Measurements from ENCODE around the gene ZNF79.

The ZNF79 gene

DNA sequence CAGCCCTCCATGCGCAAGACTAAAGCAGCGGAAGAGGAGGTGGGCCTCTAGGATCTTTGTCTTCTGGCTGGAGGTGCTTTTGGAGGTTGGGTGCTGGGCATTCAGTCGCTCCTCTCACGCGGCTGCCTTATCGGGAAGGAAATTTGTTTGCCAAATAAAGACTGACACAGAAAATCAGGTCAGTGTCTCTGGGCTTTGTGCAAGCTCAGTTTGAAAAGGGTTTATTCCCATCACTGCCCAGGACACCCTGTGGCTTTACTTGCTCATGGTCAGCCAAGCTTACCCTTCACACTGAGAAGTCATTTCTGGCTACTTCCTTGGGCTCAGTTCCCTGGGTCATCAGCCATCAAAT, 16.7 kb upstream of the ZNF79 start:
- no peaks in the 10 kb centered on the region for H3K36me3 ChIP-seq (ENCODE audit: low read length)
- no peaks in the 10 kb centered on the region for H3K79me2 ChIP-seq (ENCODE audit: insufficient read depth, low read length)
- no peak overlapping the region for H2AFZ ChIP-seq (ENCODE audit: low read depth, low read length, severe bottlenecking)
- TF ChIP-seq, protein P1, sequence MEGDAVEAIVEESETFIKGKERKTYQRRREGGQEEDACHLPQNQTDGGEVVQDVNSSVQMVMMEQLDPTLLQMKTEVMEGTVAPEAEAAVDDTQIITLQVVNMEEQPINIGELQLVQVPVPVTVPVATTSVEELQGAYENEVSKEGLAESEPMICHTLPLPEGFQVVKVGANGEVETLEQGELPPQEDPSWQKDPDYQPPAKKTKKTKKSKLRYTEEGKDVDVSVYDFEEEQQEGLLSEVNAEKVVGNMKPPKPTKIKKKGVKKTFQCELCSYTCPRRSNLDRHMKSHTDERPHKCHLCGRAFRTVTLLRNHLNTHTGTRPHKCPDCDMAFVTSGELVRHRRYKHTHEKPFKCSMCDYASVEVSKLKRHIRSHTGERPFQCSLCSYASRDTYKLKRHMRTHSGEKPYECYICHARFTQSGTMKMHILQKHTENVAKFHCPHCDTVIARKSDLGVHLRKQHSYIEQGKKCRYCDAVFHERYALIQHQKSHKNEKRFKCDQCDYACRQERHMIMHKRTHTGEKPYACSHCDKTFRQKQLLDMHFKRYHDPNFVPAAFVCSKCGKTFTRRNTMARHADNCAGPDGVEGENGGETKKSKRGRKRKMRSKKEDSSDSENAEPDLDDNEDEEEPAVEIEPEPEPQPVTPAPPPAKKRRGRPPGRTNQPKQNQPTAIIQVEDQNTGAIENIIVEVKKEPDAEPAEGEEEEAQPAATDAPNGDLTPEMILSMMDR (IDR thresholded peaks at IDR 0.05; ENCODE audit: insufficient read depth, low read length, poor library complexity, severe bottlenecking) = no peak
- TF ChIP-seq EZH2phosphoT487 (conservative IDR thresholded peaks at IDR 0.05; ENCODE audit: low read length) = no peak
- no peaks in the 10 kb centered on the region for H3K27me3 ChIP-seq (ENCODE audit: low read length)
- no peaks in the 10 kb centered on the region for H3K9me3 ChIP-seq (ENCODE audit: insufficient read depth, low read length)
- H4K20me1 ChIP-seq (ENCODE audit: low read depth, low read length) = no peaks in the 10 kb centered on the region
- H3K4me3 ChIP-seq (ENCODE audit: insufficient read depth, low read length, poor library complexity, severe bottlenecking) = no peak overlapping the region
- H3K4me2 ChIP-seq (ENCODE audit: low read depth, low read length, poor library complexity, severe bottlenecking) = no peak overlapping the region
- H3F3A ChIP-seq (ENCODE audit: insufficient read depth) = no peaks in the 10 kb centered on the region
- no peak overlapping the region for H3K9ac ChIP-seq (ENCODE audit: low read length)
- H3K9me2 ChIP-seq (replicated peaks; ENCODE audit: insufficient read depth, low read length) = no peaks in the 10 kb centered on the region
- no peak overlapping the region for H3K27ac ChIP-seq (ENCODE audit: low read depth, low read length)

DNA sequence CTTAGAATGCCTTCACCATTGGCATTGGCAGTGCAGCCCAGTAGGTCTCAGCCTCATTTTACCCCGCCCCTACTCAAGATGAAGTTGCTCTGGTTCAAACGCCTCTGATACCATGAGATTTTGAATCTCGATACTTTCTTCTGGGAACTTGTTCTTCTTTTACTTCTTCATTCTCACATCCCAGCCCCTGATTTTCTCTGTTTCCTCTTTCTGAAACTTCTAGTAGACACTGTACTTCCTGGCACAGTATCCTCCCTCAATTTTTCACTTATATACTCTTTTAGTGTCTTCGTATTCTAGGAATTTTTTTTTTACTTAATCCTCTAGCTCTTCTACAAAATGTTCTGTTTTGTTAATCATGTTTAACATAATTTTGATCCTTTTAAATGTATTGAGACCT, 13.1 kb upstream of the ZNF79 start:
- no peak overlapping the region for H3K9ac ChIP-seq (ENCODE audit: low read length)
- no peak overlapping the region for H3K4me2 ChIP-seq (ENCODE audit: low read depth, low read length, poor library complexity, severe bottlenecking)
- TF ChIP-seq, protein P1 (IDR thresholded peaks at IDR 0.05; ENCODE audit: insufficient read depth, low read length, poor library complexity, severe bottlenecking) = no peak
- TF ChIP-seq EZH2phosphoT487 (conservative IDR thresholded peaks at IDR 0.05; ENCODE audit: low read length) = no peak
- no peaks in the 10 kb centered on the region for H3K36me3 ChIP-seq (ENCODE audit: low read length)
- no peaks in the 10 kb centered on the region for H4K20me1 ChIP-seq (ENCODE audit: low read depth, low read length)
- no peaks in the 10 kb centered on the region for H3K9me2 ChIP-seq (replicated peaks; ENCODE audit: insufficient read depth, low read length)
- H3K27ac ChIP-seq (ENCODE audit: low read depth, low read length) = no peak overlapping the region
- no peaks in the 10 kb centered on the region for H3K27me3 ChIP-seq (ENCODE audit: low read length)
- no peak overlapping the region for H3K4me3 ChIP-seq (ENCODE audit: insufficient read depth, low read length, poor library complexity, severe bottlenecking)
- no peaks in the 10 kb centered on the region for H3F3A ChIP-seq (ENCODE audit: insufficient read depth)
- H3K79me2 ChIP-seq (ENCODE audit: insufficient read depth, low read length) = no peaks in the 10 kb centered on the region
- no peak overlapping the region for H2AFZ ChIP-seq (ENCODE audit: low read depth, low read length, severe bottlenecking)
- H3K9me3 ChIP-seq (ENCODE audit: insufficient read depth, low read length) = no peaks in the 10 kb centered on the region

GRCh38 chr9:127415141-127415540, 9.0 kb upstream of the ZNF79 start:
- no peak for TF ChIP-seq EZH2phosphoT487 (conservative IDR thresholded peaks at IDR 0.05; ENCODE audit: low read length)
- TF ChIP-seq, protein P1 (IDR thresholded peaks at IDR 0.05; ENCODE audit: insufficient read depth, low read length, poor library complexity, severe bottlenecking) = no peak
- Histone ChIP-seq H3K9me3 (ENCODE audit: insufficient read depth, low read length) (no peaks in the 10 kb centered on the region), H3K36me3 (ENCODE audit: low read length) (no peaks in the 10 kb centered on the region), H3K27me3 (ENCODE audit: low read length) (no peaks in the 10 kb centered on the region), H4K20me1 (ENCODE audit: low read depth, low read length) (no peaks in the 10 kb centered on the region), H3K4me2 (ENCODE audit: low read depth, low read length, poor library complexity, severe bottlenecking) (no peak overlapping the region), H3K4me3 (ENCODE audit: insufficient read depth, low read length, poor library complexity, severe bottlenecking) (no peak overlapping the region), H3F3A (ENCODE audit: insufficient read depth) (no peaks in the 10 kb centered on the region), H3K9ac (ENCODE audit: low read length) (no peak overlapping the region), H2AFZ (ENCODE audit: low read depth, low read length, severe bottlenecking) (no peak overlapping the region), H3K9me2 (replicated peaks; ENCODE audit: insufficient read depth, low read length) (no peaks in the 10 kb centered on the region), H3K79me2 (ENCODE audit: insufficient read depth, low read length) (no peaks in the 10 kb centered on the region), H3K27ac (ENCODE audit: low read depth, low read length) (no peak overlapping the region)

DNA sequence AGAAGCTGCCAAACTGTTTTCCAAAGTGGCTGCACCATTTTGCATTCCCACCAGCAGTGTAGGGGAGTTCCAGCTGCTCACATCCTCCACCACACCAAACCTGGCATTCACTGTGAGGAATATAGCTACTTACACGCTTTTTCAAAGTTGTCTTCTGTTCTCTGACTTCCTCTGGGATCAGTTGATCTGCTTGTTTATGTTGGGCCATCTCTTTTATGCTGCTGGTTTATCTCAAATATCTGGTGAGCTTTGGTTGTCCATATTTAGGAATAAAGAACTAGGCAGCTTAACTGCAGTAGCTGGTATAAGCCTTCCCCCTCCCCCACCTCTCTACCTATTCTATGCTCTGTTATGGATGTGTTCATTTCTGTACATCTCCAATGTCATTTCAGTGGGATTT, 8.5 kb upstream of the ZNF79 start:
- no peaks in the 10 kb centered on the region for H3K36me3 ChIP-seq (ENCODE audit: low read length)

More for the DNA sequence above, 8.5 kb upstream of the ZNF79 start:
- Histone ChIP-seq H3F3A (ENCODE audit: insufficient read depth) (no peaks in the 10 kb centered on the region), H3K9ac (ENCODE audit: low read length) (no peak overlapping the region), H3K79me2 (ENCODE audit: insufficient read depth, low read length) (no peaks in the 10 kb centered on the region), H3K27me3 (ENCODE audit: low read length) (no peaks in the 10 kb centered on the region), H3K9me3 (ENCODE audit: insufficient read depth, low read length) (no peaks in the 10 kb centered on the region), H3K4me3 (ENCODE audit: insufficient read depth, low read length, poor library complexity, severe bottlenecking) (no peak overlapping the region), H3K9me2 (replicated peaks; ENCODE audit: insufficient read depth, low read length) (no peaks in the 10 kb centered on the region), H3K4me2 (ENCODE audit: low read depth, low read length, poor library complexity, severe bottlenecking) (no peak overlapping the region), H4K20me1 (ENCODE audit: low read depth, low read length) (no peaks in the 10 kb centered on the region), H3K27ac (ENCODE audit: low read depth, low read length) (no peak overlapping the region), H2AFZ (ENCODE audit: low read depth, low read length, severe bottlenecking) (no peak overlapping the region)
- TF ChIP-seq, protein P1 (IDR thresholded peaks at IDR 0.05; ENCODE audit: insufficient read depth, low read length, poor library complexity, severe bottlenecking) = no peak
- no peak for TF ChIP-seq EZH2phosphoT487 (conservative IDR thresholded peaks at IDR 0.05; ENCODE audit: low read length)
